ENCODE results near the gene MAST3.

MAST3 gene

DNA sequence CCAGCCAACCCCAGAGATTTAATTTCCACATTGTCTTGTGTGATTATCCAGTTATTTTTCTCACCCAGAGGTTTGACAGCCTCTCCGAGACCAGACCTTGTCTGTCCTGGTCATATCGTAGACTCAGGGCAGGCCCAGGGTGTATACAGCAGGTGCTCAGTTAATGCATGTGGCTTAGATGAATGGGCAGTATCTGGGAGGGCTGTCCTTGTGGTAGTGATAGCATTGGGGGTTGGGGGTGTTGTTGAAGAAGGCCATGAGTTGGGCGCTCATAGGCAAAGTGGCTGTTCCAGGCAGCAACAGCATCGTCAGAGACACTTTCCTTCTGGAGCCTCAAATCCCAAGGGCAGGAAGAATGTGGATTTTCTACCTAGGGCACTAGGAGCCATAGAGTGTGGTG lies 16.9 kb downstream of the MAST3 start:
- DNase-seq, result no peak

DNA sequence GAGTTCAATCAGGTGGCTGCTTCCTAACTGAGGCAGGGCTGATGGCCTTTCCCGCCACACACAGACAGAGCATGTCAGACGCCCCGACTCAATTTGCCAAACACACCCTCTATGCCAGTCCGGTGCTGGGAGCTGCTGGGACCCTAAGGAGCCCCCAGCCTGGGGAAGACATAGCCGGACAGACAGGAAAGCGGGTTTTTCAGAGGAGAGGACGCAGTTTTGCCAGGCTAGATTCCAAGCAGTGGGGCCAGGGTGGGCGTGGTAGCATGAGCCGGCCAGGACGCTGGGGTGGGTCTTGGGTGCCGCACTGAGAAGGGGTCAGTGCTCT lies 19.8 kb downstream of the MAST3 start:
- DNase-seq, result no peak

DNA sequence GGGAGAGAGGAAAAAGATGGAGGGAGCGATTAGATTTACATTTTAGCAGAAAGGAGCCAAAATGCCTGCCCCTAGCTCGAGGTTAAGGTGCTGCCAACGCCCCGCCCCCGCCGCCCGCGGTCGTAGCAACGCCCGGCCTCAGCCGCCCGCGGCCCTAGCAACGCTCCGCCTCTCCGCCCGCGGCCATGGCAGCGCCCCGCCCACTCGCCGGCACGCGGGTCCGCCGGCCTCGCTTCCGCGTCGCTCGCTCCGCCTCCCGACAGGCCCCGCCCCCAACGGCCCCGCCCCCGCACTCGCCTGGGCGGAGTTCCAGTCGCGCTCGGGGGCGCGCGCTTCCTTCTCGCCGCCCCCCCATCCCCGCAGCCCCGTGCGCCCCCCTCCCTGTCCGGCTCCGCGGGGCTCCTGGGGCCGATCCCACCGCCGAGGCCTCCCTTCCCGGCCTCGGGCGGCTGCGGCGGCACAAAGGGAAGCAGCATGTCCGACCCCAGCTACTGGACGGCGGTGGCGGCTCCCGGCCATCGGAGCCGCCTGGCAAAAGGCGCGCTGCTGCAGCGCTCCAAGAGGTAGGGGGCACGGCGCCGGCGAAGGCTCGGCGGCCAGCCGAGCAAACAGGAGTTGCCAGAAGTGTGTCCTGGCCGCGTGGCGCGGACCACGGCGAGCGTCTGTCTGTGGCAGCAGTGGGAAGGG lies 20.3 kb downstream of the MAST3 start:
- DNase-seq, result peak; percentile 96

DNA sequence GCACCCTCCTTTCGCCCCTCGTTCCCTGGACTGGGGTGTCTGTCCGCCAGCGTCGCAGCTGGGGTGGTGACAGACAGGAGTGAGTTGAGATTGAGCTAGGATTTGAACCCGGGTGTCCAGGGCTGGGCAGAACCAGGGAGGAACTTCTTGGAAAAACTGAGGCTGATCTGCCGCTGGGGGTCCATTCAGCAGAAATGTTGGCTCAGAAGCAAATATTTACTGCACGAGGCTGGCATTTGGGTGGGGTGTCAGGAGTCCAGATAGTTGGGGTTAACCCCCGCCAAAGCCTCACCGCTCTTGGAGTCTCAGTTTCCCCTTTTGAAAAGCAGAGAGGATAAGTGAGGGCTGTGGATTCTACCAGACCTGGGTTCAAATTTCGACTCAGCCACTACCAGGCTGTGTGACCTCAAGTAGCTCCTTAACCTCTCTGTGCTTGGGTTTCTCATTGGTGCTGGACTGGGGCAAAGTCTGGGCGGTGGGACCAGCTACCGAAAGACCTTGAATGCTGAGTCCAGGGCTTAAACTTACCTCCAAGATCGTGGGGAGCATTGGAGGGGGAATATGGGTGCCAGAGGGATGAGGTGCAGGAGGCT lies 20.9 kb downstream of the MAST3 start:
- DNase-seq, result no peak

DNA sequence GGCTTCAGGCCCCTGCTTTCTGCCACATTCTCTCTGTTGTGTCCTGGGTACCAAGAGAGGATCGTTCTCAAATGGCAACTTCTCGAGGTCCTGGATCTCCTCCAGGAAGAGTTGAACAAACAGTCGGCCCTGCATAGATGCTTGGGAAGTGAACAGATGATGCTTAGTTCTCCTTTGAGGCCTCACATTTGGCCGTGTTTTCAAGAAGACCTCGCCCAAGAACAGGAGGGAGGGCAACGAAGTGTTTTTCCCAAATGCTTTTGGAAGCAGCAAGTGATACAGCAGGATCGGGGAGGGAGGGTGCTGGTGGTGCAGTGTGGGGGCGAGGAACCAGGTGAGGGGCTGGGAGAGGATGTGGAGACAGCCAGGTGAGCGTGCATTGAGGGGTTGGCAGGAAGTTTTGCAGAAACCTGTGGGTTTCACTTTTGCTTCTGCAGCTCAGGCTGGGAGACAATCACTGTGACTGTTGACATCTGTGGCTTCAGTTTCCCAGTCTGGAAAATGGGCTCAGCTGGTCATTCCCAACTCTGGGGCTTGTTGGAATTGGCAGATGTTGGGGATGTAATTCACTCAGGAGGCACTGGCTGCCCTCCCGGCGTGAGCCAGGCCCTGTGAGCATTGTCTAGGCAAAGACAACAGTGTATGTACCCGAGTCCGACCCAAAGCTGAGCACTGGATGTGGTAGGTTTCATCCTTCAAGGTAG lies 21.6 kb downstream of the MAST3 start:
- DNase-seq, result peak; percentile 67

DNA sequence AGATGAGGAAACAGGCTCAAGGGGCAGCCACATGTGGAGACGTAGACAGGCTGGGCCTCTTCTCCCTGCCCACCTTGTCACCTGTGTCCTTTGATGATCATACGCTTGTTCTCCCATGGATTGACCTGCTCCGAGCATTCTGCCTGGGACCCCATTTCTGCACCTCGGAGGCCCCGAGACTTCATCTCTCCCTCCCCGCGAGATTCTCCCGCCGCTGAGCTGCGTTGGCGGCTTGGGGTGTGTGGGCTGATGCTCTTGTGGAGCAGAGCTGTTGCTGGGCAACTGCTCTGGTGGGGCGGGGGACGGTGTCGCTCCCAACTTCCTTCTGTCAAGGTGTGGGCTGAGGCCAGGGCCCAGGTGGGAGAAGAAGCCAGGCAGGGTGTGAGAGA lies 22.1 kb downstream of the MAST3 start:
- DNase-seq, result peak; percentile 69

DNA sequence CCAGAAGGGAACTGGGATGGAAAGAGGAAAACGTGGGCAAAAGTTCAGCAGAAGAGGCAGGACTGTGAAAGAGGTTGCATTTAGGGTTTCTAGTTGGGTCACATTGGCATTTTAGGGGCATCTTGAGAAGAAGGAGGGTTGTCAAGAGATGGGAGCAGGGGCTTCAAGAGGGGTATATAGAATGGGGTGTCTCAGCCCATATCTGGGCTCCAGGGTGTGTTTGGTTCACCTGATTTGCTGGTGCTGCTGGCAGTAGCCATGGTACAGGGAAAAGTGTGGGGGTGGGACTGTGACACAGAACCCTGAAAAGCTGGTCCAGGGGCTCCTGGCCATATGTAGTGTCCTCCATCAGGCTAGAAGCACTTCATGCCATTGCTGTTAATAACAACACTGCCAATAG lies 22.5 kb downstream of the MAST3 start:
- DNase-seq, result no peak

DNA sequence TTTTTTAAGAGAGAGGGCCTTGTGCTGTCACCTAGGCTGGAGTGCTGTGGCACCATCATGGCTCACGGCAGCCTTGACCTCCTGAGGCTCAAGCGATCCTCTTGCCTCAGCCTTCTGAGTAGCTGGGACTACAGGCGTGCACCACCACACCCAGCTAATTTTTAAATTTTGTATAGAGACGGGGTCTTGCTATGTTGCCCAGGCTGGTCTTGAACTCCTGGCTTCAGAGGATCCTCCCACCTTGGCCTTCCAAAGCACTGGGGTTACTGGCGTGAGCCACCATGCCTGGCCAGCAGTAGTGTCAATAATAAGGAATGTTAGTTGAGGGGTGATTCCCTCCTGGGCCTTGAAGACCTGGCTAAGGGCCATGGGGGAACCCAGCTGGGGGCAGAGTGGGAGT lies 23.6 kb downstream of the MAST3 start:
- no peak for DNase-seq

DNA sequence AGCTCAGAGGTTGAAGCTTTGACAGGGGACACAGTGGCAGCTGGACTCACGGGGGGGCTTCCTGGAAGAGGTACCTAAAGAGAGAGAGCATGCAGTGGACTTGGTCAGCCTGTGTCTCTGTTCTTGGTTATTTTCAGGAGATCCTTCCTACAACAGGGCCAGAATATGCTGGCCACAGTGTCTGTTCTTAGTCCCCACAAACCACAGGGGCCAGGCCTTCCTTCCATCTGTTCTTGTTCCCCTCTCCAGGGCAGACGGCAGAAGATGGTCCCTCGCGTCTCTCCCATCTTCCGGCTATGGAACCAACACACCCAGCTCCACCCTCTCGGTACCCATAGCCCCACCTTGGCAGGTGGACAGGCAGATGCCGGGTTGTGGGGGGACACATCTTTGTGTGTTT lies 24.8 kb downstream of the MAST3 start:
- DNase-seq, result no peak

DNA sequence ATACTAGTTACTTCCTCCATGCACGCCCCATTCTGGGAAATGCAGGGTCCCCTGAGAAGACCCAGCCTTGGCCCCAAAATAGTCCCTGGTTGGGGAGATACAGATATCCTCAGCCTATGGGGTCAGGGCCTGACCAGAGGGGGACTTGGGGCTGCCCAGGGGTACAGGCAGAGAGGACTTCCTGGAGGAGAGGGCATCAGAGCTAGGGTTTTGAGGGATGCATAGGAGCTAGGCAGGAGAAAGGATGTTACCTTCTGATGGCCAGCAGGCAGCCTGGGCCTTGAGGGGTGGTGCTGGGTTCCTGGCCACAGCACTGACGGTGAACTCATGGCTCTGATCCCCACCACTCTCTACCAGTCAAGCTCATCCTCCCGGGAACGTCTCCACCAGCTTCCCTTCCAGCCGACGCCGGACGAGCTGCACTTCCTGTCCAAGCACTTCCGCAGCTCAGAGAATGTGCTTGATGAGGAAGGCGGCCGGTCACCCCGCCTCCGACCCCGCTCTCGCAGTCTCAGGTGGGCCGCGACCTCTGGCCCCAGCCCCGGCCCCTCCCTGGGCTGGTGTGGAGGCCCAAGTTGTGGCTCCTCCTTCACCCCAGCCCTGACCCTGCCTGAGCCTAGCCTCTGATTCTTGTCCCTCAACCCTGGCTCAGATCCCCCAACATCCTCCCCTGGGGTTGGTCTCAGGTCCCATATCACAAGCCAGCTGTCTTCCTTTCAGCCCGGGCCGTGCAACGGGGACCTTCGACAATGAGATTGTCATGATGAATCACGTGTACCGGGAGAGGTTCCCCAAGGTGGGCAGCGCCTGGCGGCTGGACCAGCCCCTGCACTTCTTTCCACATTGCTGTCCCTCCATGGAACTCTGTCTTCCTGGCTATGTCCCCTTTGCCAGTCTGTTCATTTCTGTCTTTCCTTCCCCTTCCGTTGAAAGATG lies 25.6 kb downstream of the MAST3 start:
- DNase-seq, result no peak

DNA sequence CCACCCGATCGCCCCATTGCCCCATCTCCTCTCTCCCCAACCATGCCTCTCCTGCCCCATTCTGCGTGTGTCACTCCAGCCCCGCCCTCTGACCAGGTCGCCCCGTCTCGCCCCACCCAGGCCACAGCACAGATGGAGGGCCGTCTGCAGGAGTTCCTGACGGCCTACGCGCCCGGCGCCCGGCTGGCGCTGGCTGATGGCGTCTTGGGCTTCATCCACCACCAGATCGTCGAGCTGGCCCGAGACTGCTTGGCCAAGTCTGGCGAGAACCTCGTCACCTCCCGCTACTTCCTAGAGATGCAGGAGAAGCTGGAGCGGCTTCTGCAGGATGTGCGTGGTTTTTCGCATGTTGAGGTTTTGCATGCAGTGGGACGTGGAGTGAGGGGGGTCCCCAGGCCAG lies 26.2 kb downstream of the MAST3 start:
- DNase-seq, result no peak

DNA sequence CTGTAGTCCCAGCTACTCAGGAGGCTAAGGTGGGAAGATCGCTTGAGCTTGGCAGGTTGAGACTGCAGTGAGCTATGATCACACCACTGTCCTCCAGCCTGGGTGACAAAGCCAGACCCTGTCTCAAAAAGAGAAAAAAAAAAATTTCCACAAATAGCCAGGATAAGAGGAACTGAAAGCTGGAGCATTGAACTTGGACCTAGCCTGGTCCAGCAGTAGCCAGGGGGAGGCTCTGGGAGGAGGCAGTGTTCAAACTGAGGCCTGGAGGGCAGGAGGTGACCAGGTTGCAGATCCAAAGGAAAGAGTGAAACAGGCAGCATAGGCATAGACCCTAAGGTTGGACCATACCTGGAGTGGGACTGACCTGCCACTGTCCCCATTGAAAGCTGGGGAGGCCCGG lies 28.5 kb downstream of the MAST3 start:
- no peak for DNase-seq

DNA sequence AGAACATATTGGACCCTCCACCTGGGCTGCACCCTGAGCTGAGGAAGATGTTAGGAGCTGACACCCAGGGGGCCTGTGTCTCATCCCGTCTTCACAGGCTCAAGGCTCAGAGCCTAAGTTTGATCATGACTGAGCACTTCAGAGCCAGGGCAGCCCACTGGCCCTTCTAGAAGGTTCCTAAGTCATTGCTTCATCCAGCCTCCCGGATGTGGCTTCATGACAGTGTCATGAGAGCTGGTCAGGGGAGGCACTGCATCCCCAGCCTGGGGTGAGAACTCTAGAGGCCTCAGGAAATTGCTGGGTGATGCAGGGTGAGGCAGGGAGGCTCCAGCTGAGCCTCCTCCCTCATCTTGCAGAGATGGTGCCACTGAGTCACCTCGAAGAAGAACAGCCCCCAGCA lies 30.5 kb downstream of the MAST3 start:
- peak; percentile 32 for DNase-seq

DNA sequence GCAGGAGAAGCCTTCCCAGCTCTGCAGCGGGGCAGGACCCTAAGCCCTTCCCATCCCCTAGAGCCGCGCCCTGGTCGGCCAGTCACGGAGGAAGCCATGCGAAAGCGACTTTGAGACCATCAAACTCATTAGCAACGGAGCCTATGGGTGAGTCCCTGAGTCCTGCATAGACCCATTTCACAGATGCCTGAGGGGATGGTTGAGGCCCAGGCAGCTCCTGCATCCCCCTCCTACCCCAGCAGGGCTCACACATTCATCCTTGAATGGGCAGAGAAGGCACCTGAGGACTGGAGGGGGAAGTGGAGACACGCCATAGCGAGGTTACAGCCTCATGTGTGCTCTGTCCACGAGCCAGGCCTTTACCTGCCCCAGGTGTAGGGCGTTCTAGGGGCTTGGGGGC lies 31.2 kb downstream of the MAST3 start:
- no peak for DNase-seq

DNA sequence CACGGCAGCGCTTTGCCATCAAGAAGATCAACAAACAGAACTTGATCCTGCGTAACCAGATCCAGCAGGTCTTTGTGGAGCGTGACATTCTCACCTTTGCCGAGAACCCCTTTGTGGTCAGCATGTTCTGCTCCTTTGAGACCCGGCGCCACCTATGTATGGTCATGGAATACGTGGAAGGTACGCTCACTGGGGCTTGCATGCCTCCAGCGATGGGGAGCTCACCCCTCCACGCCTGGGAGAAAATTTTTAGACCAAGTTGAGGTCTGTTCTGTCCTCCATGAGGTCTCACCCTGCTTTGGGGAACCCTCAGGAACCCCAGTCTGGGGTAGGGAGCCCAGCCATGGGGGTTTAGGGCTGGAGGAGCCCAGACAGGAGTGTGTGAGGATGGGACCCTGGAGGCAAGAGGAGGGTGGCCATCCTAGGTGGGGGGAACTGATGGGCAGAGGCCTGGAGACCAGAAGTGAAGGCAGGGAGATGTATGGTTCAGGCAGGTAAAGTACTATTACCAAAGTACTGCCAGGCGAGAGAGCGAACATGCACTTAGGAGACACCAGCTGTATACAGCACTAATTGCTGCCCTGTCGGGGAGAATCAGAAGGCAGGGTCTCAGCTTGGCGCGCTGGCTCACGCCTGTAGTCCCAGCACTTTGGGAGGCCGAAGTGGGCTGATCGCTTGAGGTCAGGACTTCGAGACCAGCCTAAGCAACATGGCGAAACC lies 33.1 kb downstream of the MAST3 start:
- DNase-seq, result no peak

DNA sequence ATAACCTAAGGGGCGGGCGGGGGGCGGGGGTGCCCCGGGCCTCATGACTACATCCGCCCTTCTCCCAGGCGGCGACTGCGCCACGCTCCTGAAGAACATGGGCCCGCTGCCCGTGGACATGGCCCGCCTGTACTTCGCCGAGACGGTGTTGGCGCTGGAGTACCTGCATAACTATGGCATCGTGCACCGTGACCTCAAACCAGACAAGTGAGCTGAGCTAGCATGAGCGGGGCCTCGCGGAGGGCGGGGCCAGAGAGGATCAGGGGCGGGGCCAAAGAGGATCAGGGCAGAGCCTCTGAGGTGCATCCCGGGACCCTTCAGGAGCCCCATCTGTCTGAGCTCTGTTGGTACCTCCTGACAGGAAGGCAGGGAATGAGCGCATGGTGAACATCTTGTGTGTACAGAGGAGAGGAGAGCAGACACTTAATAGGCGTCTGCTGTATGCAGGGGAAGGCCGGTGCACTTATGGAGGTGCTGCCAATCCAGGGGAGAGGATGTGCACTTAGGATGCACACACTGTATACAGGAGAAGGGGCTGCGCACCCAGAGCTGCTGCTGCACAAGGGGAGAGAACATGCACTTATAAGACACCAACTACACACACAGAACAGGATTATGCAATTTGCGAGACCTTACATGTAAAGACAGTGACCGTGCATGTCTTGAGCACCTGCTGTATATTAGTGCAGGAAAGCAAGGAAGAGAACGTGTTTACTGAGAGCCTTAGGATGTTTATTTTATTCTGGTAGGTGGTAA lies 34.4 kb downstream of the MAST3 start:
- DNase-seq, result no peak

DNA sequence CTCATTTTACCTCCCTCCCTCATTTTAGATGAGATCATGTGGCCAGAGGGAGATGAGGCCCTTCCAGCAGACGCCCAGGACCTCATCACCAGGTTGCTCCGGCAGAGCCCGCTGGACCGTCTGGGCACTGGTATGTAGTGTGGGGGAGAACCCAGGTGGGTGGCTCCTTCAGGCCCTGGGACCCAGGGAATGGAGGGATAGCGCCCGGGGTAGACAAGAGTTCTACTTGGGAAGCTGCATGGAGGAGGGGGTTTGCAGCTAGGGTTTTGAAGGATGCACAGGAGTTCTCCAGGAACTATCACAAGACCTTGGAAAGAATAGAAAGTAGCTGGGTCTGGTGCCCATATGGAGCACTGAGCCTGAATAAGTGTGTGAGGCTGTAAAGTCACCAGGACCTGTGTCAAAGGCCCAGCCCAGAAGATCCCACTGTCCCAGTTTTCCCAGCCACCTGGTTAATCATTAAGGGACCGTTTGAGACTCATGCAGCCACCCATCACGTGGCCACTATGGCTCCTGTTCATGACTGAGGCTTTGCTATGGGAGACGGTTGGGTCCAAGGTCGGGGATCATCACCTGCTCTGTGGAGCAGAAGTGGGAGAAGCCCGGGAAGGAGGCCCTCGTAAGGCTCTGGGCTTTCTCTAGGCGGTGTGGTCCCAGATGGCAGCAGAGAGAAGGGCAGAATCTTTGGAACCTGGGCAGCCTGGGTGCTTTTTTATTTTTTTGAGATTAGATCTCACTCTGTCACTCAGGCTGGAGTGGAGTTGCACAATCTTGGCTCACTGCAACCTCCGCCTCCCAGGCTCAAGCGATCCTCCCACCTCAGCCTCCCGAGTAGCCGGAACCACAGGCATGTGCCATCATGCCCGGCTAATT lies 38.4 kb downstream of the MAST3 start:
- no peak for DNase-seq

DNA sequence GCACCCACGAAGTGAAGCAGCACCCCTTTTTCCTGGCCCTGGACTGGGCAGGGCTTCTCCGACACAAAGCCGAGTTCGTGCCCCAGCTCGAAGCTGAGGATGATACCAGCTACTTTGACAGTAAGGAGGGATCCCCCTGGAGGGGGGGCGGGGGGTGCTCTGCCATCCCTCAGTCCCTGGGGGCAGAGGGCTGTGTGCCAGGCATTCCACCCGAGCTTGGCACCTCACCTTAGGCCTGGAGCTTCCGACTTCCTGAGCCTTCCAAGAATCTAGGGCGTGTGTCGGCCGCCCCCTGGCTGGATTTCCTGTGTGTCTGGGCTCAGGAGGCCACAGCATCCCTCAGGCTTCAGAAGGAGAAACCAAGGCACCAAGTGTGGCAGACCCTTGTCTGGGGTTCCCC lies 39.7 kb downstream of the MAST3 start:
- DNase-seq, result no peak

DNA sequence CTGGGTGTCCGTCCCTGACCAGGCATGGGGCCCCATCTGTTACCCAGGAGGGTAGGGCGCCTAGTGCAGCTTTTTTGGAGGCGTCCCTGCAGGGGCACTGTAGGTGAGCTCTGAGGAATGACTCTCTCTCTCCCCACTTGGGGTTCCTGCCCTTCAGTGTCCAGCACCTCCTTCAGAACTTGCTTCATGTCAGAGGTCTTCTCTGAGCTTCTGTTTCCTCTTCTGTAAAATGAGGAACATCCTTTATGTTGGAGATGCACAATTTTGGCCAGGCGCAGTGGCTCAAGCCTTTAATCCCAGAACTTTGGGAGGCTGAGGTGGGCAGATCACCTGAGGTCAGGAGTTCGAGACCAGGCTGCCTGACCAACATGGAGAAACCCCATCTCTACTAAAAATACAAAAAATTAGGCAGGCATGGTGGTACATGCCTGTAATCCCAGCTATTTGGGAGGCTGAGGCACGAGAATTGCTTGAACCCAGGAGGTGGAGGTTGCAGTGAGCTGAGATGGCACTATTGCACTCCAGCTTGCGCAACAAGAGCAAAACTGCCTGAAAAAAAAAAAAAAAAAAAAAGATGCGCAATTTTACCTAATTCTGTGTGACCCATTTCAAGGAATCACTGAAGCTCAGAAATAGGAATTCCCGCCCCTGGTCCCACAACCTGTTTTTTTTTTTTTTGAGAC lies 40.2 kb downstream of the MAST3 start:
- no peak for DNase-seq

DNA sequence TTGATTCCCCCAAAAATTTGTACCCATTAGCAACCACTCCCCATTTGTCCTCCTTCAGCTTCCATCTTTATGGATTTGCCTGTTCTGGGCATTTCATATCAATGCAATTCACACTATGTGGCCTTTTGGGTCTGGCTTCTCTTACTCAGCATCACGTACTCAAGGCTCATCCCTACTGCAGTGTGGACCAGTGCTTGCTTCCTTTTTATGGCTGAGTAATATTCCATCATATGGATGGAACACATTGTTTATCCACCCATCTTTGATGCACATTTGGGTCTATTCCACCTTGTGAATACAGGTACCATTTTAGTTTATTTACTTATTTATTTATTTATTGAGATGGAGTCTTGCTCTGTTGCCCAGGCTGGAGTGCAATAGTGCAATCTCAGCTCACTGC lies 42.9 kb downstream of the MAST3 start:
- no peak for DNase-seq

All from CD4-positive, alpha-beta T cell treated with Interleukin-17A for 1 hour (primary cell).